ENCODE measurements around the gene ATG5. TPM values are rescaled to one million over a fixed set of nuclear protein-coding genes. Genes with fewer than 3 reads are reported as not detected.

Gene ATG5
- total and polyA plus RNA-seq, 2 donors (not counting 1 experiment from before 2014, with no cell fraction given), result 13.6 to 26.3 TPM

DNA sequence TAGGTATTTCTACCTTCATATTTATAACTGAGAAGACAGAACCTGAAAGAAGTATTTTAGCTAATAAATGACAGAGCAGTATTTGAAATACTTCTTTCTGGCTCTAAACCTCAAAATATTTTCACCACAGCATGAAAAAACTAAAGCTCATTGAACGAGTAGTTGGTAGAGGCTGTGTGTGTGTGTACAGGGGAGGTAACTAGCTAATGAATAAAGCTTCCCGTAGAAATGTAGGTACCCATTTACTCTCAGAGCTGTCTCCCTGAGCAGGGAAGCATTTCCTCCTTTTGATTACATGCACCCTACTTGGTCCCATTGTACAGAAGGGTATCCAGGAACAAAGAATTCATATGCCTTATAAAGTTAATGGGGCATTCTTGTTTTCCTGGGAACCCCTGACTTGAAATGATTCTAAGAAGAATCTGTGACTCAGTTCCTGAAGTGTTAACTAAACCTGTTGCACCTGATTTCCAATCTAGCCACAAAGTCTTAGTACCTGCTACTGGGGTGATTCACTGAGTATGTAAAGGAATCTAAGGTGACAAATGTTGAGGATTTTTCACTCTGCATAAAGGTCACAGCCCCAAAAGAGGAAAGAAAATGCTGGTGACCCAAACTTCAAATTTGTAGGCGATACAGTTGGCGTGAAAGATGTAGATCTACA lies 47.4 kb upstream of the ATG5 start:
- Mint-ChIP-seq H3K9me3 (ENCODE audit: insufficient read depth) (no peaks in the 10 kb centered on the region), H3K4me3 (no peak overlapping the region), H3K27me3 (peaks cover 3% of the 10 kb centered on the region), H3K4me1 (no peaks in the 10 kb centered on the region), H3K27ac (no peak overlapping the region)
- Histone ChIP-seq H2AFZ (ENCODE audit: insufficient read depth, low read depth, low read length, poor library complexity, severe bottlenecking) (no peak overlapping the region), H3K4me1 (ENCODE audit: control insufficient read depth in 2 of 2, insufficient read depth in 2 of 2, low read length in 2 of 2) (no peaks in the 10 kb centered on the region), H3K27me3 (replicated peaks in 1 of 4; ENCODE audit: control extremely low read depth in 1 of 4, control insufficient read depth in 3 of 4, insufficient read depth in 4 of 4, low read length in 3 of 4) (no peaks in the 10 kb centered on the region), H3K9ac (ENCODE audit: low read length) (no peak overlapping the region), H3K4me3 (ENCODE audit: control extremely low read depth in 1 of 5, extremely low read depth in 1 of 5, insufficient read depth in 1 of 5, low read depth in 2 of 5, low read length in 4 of 5) (no peak overlapping the region), H4K20me1 (ENCODE audit: control insufficient read depth, insufficient read depth, low read length, poor library complexity, severe bottlenecking) (no peaks in the 10 kb centered on the region), H3K9me3 (ENCODE audit: control extremely low read depth in 1 of 3, control insufficient read depth in 2 of 3, insufficient read depth in 1 of 3, low read length in 2 of 3) (no peaks in the 10 kb centered on the region), H3K36me3 (replicated peaks in 1 of 2; ENCODE audit: control extremely low read depth in 1 of 2, control insufficient read depth in 1 of 2, extremely low read depth in 1 of 2, insufficient read depth in 2 of 2, low read length in 1 of 2) (no peaks in the 10 kb centered on the region), H3K4me2 (replicated peaks; ENCODE audit: low read depth, low read length, poor library complexity, severe bottlenecking) (no peak overlapping the region), H3K27ac (ENCODE audit: low read length in 2 of 2) (no peak overlapping the region), H3K79me2 (ENCODE audit: control insufficient read depth, insufficient read depth, low read length) (no peaks in the 10 kb centered on the region)
- ATAC-seq (ENCODE audit: low read depth) (no peak), DNase-seq (no peak)
- no CpG with 5 or more reads among the region's 4 CpGs for WGBS (ENCODE audit: insufficient coverage)
- intact Hi-C loops (cut with micrococcal nuclease), result no loop called here
- ChIA-PET CTCF (interaction anchor here (1.6 kb wide), 1 partner anchor 9 kb away, joined by 3 read pairs; no protein-coding TSS in a partner anchor), POLR2A (no interaction called here)
- TF ChIP-seq EZH2 (IDR thresholded peaks at IDR 0.05; ENCODE audit: borderline replicate concordance, insufficient read depth, low read depth, low read length, poor library complexity, severe bottlenecking), result no peak
- TF ChIP-seq, protein P1, sequence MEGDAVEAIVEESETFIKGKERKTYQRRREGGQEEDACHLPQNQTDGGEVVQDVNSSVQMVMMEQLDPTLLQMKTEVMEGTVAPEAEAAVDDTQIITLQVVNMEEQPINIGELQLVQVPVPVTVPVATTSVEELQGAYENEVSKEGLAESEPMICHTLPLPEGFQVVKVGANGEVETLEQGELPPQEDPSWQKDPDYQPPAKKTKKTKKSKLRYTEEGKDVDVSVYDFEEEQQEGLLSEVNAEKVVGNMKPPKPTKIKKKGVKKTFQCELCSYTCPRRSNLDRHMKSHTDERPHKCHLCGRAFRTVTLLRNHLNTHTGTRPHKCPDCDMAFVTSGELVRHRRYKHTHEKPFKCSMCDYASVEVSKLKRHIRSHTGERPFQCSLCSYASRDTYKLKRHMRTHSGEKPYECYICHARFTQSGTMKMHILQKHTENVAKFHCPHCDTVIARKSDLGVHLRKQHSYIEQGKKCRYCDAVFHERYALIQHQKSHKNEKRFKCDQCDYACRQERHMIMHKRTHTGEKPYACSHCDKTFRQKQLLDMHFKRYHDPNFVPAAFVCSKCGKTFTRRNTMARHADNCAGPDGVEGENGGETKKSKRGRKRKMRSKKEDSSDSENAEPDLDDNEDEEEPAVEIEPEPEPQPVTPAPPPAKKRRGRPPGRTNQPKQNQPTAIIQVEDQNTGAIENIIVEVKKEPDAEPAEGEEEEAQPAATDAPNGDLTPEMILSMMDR (IDR thresholded peaks at IDR 0.05), result no peak

DNA sequence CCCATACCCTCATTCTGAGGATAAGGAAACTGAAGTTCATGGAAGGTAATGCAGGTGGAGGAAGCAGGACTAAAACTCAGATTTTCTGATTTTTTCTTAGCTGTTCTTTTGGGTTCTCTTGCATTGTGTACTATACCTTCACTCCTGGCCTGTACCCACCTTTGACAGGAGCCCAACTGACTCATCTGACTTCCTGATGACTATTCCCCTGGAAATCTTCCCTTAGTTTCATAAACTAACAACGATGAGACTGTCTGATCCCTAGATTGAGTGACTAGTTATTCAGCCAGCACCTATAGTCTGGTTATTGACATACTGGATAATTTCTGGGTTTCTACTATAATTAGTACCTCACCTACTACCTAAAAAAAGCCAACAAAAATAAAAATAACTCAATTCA lies 45.1 kb upstream of the ATG5 start:
- no peaks in the 10 kb centered on the region for H3K9me3 Mint-ChIP-seq (ENCODE audit: insufficient read depth)
- Histone ChIP-seq H3K9ac (ENCODE audit: low read length) (no peak overlapping the region), H4K20me1 (ENCODE audit: control insufficient read depth, insufficient read depth, low read length, poor library complexity, severe bottlenecking) (no peaks in the 10 kb centered on the region), H3K4me1 (ENCODE audit: control insufficient read depth in 2 of 2, insufficient read depth in 2 of 2, low read length in 2 of 2) (no peaks in the 10 kb centered on the region), H3K4me3 (ENCODE audit: control extremely low read depth in 1 of 5, extremely low read depth in 1 of 5, insufficient read depth in 1 of 5, low read depth in 2 of 5, low read length in 4 of 5) (no peak overlapping the region), H3K9me3 (ENCODE audit: control extremely low read depth in 1 of 3, control insufficient read depth in 2 of 3, insufficient read depth in 1 of 3, low read length in 2 of 3) (no peaks in the 10 kb centered on the region), H3K4me2 (replicated peaks; ENCODE audit: low read depth, low read length, poor library complexity, severe bottlenecking) (no peak overlapping the region), H3K36me3 (replicated peaks in 1 of 2; ENCODE audit: control extremely low read depth in 1 of 2, control insufficient read depth in 1 of 2, extremely low read depth in 1 of 2, insufficient read depth in 2 of 2, low read length in 1 of 2) (no peaks in the 10 kb centered on the region), H3K27me3 (replicated peaks in 1 of 4; ENCODE audit: control extremely low read depth in 1 of 4, control insufficient read depth in 3 of 4, insufficient read depth in 4 of 4, low read length in 3 of 4) (peaks cover 0 to 3% (median 0%) of the 10 kb centered on the region in 4 experiments), H3K27ac (ENCODE audit: low read length in 2 of 2) (no peak overlapping the region), H2AFZ (ENCODE audit: insufficient read depth, low read depth, low read length, poor library complexity, severe bottlenecking) (no peak overlapping the region), H3K79me2 (ENCODE audit: control insufficient read depth, insufficient read depth, low read length) (no peaks in the 10 kb centered on the region)
- H3K27ac Mint-ChIP-seq, result no peak overlapping the region
- ChIA-PET POLR2A (no interaction called here), CTCF (interaction anchor here (4.1 kb wide), 1 partner anchor 10 kb away, joined by 15 read pairs; the partner anchor contains the start of gene CRYBG1)
- no peaks in the 10 kb centered on the region for H3K4me1 Mint-ChIP-seq
- DNase-seq (no peak), ATAC-seq (ENCODE audit: low read depth) (no peak)
- H3K27me3 Mint-ChIP-seq, result peaks cover 11% of the 10 kb centered on the region
- H3K4me3 Mint-ChIP-seq, result no peak overlapping the region
- intact Hi-C loops (cut with micrococcal nuclease), result no loop called here
- WGBS (ENCODE audit: insufficient coverage), result 100% methylated on average over 1 of the region's 1 CpG
- TF ChIP-seq, protein P1 (IDR thresholded peaks at IDR 0.05), result no peak
- no peak for TF ChIP-seq EZH2 (IDR thresholded peaks at IDR 0.05; ENCODE audit: borderline replicate concordance, insufficient read depth, low read depth, low read length, poor library complexity, severe bottlenecking)

All from B cell (primary cell).